SK-N-SH treated with all-trans-retinoic acid at 6 μM for 48 hours (cell line): Measurements from ENCODE around the gene DPP9.

Experiments used
- ATAC-seq: fragments of 200-7000 bp; cut with Tn5 transposase; 3 replicates; pipeline ENCODE4 v1.9.1; 2020; ENCODE audit warnings: mild to moderate bottlenecking, moderate library complexity
- ARNTL ChIP-seq: fragments of 450-650 bp; formaldehyde crosslinking; IDR thresholded peaks from 2 replicates; pipeline ENCODE4 v1.5.0; 2020; ENCODE audit warnings: low read depth, mild to moderate bottlenecking, moderate library complexity, borderline replicate concordance
- BACH2 ChIP-seq: fragments of 250-450 bp; sonication (Bioruptor Pico); IDR thresholded peaks from 2 replicates; pipeline ENCODE4 v1.9.0; 2021; ENCODE audit warnings: mild to moderate bottlenecking, borderline replicate concordance
- CREB5 ChIP-seq: fragments of 250-450 bp; sonication (Bioruptor Pico); IDR thresholded peaks from 2 replicates; pipeline ENCODE4 v1.5.1; 2020; ENCODE audit warnings: low read depth, mild to moderate bottlenecking, moderate library complexity
- CSDC2 ChIP-seq: fragments of 250-450 bp; sonication (Bioruptor Pico); IDR thresholded peaks from 2 replicates; pipeline ENCODE4 v1.5.0; 2020; ENCODE audit warnings: mild to moderate bottlenecking, moderate library complexity
- CSRNP3 ChIP-seq: fragments of 250-450 bp; sonication (Bioruptor Pico); IDR thresholded peaks from 2 replicates; pipeline ENCODE4 v1.5.1; 2021; ENCODE audit warnings: mild to moderate bottlenecking, moderate library complexity
- ESRRG ChIP-seq: fragments of 250-450 bp; sonication (Bioruptor Pico); IDR thresholded peaks from 2 replicates; pipeline ENCODE4 v1.6.1; 2021; ENCODE audit warnings: mild to moderate bottlenecking
- GLIS3 ChIP-seq: fragments of 250-450 bp; sonication (Bioruptor Pico); IDR thresholded peaks from 2 replicates; pipeline ENCODE4 v1.5.0; 2020; ENCODE audit warnings: mild to moderate bottlenecking, moderate library complexity
- ISL1 ChIP-seq: fragments of 250-450 bp; sonication (Bioruptor Pico); IDR thresholded peaks from 2 replicates; pipeline ENCODE4 v2.1.2; 2022; ENCODE audit warnings: mild to moderate bottlenecking, moderate library complexity
- OSR1 ChIP-seq: fragments of 250-450 bp; sonication (Bioruptor Pico); IDR thresholded peaks from 2 replicates; pipeline ENCODE4 v1.8.0; 2022; ENCODE audit warnings: moderate library complexity, mild to moderate bottlenecking, inconsistent platforms
- PATZ1 ChIP-seq: fragments of 250-450 bp; sonication (Bioruptor Pico); IDR thresholded peaks from 2 replicates; pipeline ENCODE4 v1.8.0; 2020; ENCODE audit warnings: mild to moderate bottlenecking, moderate library complexity, borderline replicate concordance
- POU6F1 ChIP-seq: fragments of 250-450 bp; sonication (Bioruptor Pico); IDR thresholded peaks from 2 replicates; pipeline ENCODE4 v1.8.0; 2021; ENCODE audit warnings: low read depth, mild to moderate bottlenecking, moderate library complexity, borderline replicate concordance
- PPARA ChIP-seq: fragments of 250-450 bp; sonication (Bioruptor Pico); IDR thresholded peaks from 2 replicates; pipeline ENCODE4 v1.5.0; 2020; ENCODE audit warnings: mild to moderate bottlenecking, borderline replicate concordance
- RARB ChIP-seq: fragments of 250-450 bp; sonication (Bioruptor Pico); IDR thresholded peaks from 2 replicates; pipeline ENCODE4 v1.8.0; 2021; ENCODE audit warnings: mild to moderate bottlenecking, moderate library complexity
- SNAI2 ChIP-seq: fragments of 250-450 bp; sonication (Bioruptor Pico); IDR thresholded peaks from 2 replicates; pipeline ENCODE4 v1.5.0; 2020; ENCODE audit warnings: mild to moderate bottlenecking, moderate library complexity
- TSHZ2 ChIP-seq: fragments of 250-450 bp; sonication (Bioruptor Pico); IDR thresholded peaks from 2 replicates; pipeline ENCODE4 v1.5.0; 2020; ENCODE audit warnings: mild to moderate bottlenecking, moderate library complexity
- ZC3H10 ChIP-seq: fragments of 250-450 bp; sonication (Bioruptor Pico); IDR thresholded peaks from 2 replicates; pipeline ENCODE4 v1.5.1; 2021; ENCODE audit warnings: mild to moderate bottlenecking, moderate library complexity
- ZFP3 ChIP-seq: fragments of 250-450 bp; sonication (Bioruptor Pico); IDR thresholded peaks from 2 replicates; pipeline ENCODE4 v1.5.0; 2020; ENCODE audit warnings: mild to moderate bottlenecking, moderate library complexity
- ZFP30 ChIP-seq: fragments of 450-650 bp; formaldehyde crosslinking; IDR thresholded peaks from 2 replicates; pipeline ENCODE4 v1.5.0; 2022; ENCODE audit warnings: mild to moderate bottlenecking, moderate library complexity
- ZNF565 ChIP-seq: fragments of 450-650 bp; formaldehyde crosslinking; conservative IDR thresholded peaks from 2 replicates; pipeline ENCODE4 v1.5.0; 2020; ENCODE audit warnings: low read depth, mild to moderate bottlenecking, moderate library complexity
- ZNF70 ChIP-seq: fragments of 450-650 bp; formaldehyde crosslinking; IDR thresholded peaks from 2 replicates; pipeline ENCODE4 v1.5.0; 2020; ENCODE audit warnings: mild to moderate bottlenecking, moderate library complexity
- ZNF8 ChIP-seq: fragments of 450-650 bp; formaldehyde crosslinking; IDR thresholded peaks from 2 replicates; pipeline ENCODE4 v1.5.0; 2020; ENCODE audit warnings: mild to moderate bottlenecking, moderate library complexity

Gene DPP9

GRCh38 chr19:4707322-4707721 lies 16.3 kb downstream of the DPP9 start (continued):
- TF ChIP-seq TSHZ2 (CRISPR knock-in tag) = no peak
- no peak for TF ChIP-seq ZNF70 (CRISPR knock-in tag)
- TF ChIP-seq ZNF8 (CRISPR knock-in tag) = no peak

GRCh38 chr19:4705413-4706131 lies 18.1 kb downstream of the DPP9 start:
- no peak for TF ChIP-seq POU6F1 (CRISPR knock-in tag)
- no peak for TF ChIP-seq PPARA
- TF ChIP-seq CREB5 (CRISPR knock-in tag) = no peak
- no peak for TF ChIP-seq PATZ1 (CRISPR knock-in tag)
- TF ChIP-seq ISL1 (CRISPR knock-in tag) = no peak
- ATAC-seq = no peak

- TF ChIP-seq ZC3H10 (CRISPR knock-in tag) (no peak), ZFP30 (CRISPR knock-in tag) (no peak), ZNF70 (CRISPR knock-in tag) (no peak), ZNF565 (CRISPR knock-in tag) (no peak), OSR1 (no peak), PATZ1 (CRISPR knock-in tag) (no peak), BACH2 (CRISPR knock-in tag) (no peak), CSDC2 (CRISPR knock-in tag) (no peak), ZFP3 (CRISPR knock-in tag) (no peak), ESRRG (CRISPR knock-in tag) (no peak), SNAI2 (no peak), ARNTL (CRISPR knock-in tag) (no peak), RARB (no peak), ZNF8 (CRISPR knock-in tag) (no peak), GLIS3 (CRISPR knock-in tag) (no peak), ISL1 (CRISPR knock-in tag) (no peak), CSRNP3 (CRISPR knock-in tag) (no peak)
- ATAC-seq = no peak
Observed at GRCh38 chr19:4704317-4704673, 19.3 kb downstream of the DPP9 start.
